ENCODE data around the gene MS4A4A. TPM values are rescaled to one million over a fixed set of nuclear protein-coding genes. Genes with fewer than 3 reads are reported as not detected.

Gene MS4A4A
- total RNA-seq, 1 experiment from 2014 or later, result not detected

DNA sequence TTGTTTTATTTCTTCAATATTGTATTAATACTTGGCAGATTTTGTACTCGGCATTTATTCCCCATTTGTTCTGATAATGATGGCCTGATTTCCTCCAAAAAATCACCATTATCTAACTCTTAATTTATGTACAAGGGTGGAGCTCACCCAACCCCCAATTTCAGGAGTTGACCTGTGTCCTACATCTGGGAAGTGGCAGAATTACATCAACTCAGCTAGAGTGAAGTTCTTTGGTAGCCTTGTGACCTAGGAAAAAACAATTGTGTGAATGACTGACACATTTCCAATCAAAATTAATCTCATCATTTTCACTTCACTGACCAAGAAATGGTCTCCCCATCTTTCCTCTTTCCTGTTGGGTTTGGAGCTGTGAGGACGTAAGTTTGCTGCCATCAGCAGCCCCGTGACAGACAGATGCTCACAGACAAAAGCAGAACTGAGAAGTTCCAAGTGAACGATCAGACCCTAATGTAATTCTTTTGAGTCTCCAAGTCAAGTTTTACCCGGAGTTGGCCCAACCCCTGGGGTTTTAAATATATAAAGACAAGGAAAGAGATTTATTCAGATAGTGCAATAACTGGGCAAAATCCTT, 30.0 kb downstream of the MS4A4A start:
- Mint-ChIP-seq H3K27ac (ENCODE audit: unreplicated experiment) (no peak overlapping the region), H3K4me1 (ENCODE audit: low read depth, unreplicated experiment) (no peaks in the 10 kb centered on the region), H3K9me3 (ENCODE audit: unreplicated experiment) (no peaks in the 10 kb centered on the region), H3K4me3 (ENCODE audit: unreplicated experiment) (no peak overlapping the region), H3K36me3 (ENCODE audit: insufficient read depth, unreplicated experiment) (no peaks in the 10 kb centered on the region), H3K27me3 (ENCODE audit: insufficient read depth, unreplicated experiment) (no peaks in the 10 kb centered on the region)
- intact Hi-C loops (cut with micrococcal nuclease; ENCODE audit: unreplicated experiment), result no loop called here
- BruUV-seq (replicated peaks), result no TSS peak
- no peaks in the 10 kb centered on the region for H3K4me1 ChIP-seq
- DNase-seq, result no peak
- no peaks in the 10 kb centered on the region for H3K27me3 ChIP-seq (replicated peaks; ENCODE audit: control insufficient read depth, insufficient read depth, low read length)
- ChIA-PET POLR2A (no interaction called here), CTCF (no interaction called here)
- H3K9me3 ChIP-seq, result no peaks in the 10 kb centered on the region
- no peak overlapping the region for H3K4me3 ChIP-seq (ENCODE audit: low read depth, low read length)
- no peak for TF ChIP-seq CTCF (IDR thresholded peaks at IDR 0.05; ENCODE audit: insufficient read depth in 1 of 2, low read depth in 1 of 2, low read length in 1 of 2, severe bottlenecking in 1 of 2, unreplicated experiment in 1 of 2)
- no peaks in the 10 kb centered on the region for H3K36me3 ChIP-seq (ENCODE audit: control insufficient read depth, insufficient read depth, low read length)

- H3K27ac Mint-ChIP-seq (ENCODE audit: unreplicated experiment), result no peak overlapping the region
- CTCF ChIA-PET, result no interaction called here
- no peaks in the 10 kb centered on the region for H3K9me3 ChIP-seq
- intact Hi-C loops (cut with micrococcal nuclease; ENCODE audit: unreplicated experiment), result no loop called here
- no peak for TF ChIP-seq CTCF (IDR thresholded peaks at IDR 0.05; ENCODE audit: insufficient read depth in 1 of 2, low read depth in 1 of 2, low read length in 1 of 2, severe bottlenecking in 1 of 2, unreplicated experiment in 1 of 2)
- no TSS peak for BruUV-seq (replicated peaks)
- H3K36me3 ChIP-seq (ENCODE audit: control insufficient read depth, insufficient read depth, low read length), result no peaks in the 10 kb centered on the region
- H3K36me3 Mint-ChIP-seq (ENCODE audit: insufficient read depth, unreplicated experiment), result no peaks in the 10 kb centered on the region
- POLR2A ChIA-PET, result no interaction called here
- no peak overlapping the region for H3K4me3 Mint-ChIP-seq (ENCODE audit: unreplicated experiment)
- DNase-seq, result no peak
- H3K9me3 Mint-ChIP-seq (ENCODE audit: unreplicated experiment), result no peaks in the 10 kb centered on the region
- no peaks in the 10 kb centered on the region for H3K27me3 Mint-ChIP-seq (ENCODE audit: insufficient read depth, unreplicated experiment)
- no peaks in the 10 kb centered on the region for H3K4me1 ChIP-seq
- no peaks in the 10 kb centered on the region for H3K4me1 Mint-ChIP-seq (ENCODE audit: low read depth, unreplicated experiment)
- H3K4me3 ChIP-seq (ENCODE audit: low read depth, low read length), result no peak overlapping the region
- no peaks in the 10 kb centered on the region for H3K27me3 ChIP-seq (replicated peaks; ENCODE audit: control insufficient read depth, insufficient read depth, low read length)
Measured at GRCh38 chr11:60314635-60315321, 34.3 kb downstream of the MS4A4A start.

DNA sequence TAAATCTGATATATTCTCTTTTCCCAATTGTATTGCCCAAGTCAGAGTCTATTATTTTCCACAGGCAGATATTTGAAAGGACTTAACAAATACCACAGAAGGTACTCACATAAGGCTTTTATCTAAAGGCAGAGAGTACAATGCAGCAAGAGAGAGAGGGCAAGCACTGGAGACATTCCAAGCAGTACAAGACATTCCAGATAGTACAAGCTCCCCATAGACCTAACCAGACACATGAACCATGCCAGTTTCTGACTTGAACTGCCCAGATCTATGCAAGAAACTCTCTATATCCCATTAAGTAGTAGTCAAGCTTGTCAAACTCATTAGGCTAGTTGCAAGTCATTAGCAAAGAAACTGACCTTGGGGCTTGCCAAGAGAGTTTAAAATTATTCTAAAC, 35.4 kb downstream of the MS4A4A start:
- H3K9me3 ChIP-seq, result no peaks in the 10 kb centered on the region
- no peak overlapping the region for H3K4me3 ChIP-seq (ENCODE audit: low read depth, low read length)
- H3K4me1 Mint-ChIP-seq (ENCODE audit: low read depth, unreplicated experiment), result no peaks in the 10 kb centered on the region
- no peak for TF ChIP-seq CTCF (IDR thresholded peaks at IDR 0.05; ENCODE audit: insufficient read depth in 1 of 2, low read depth in 1 of 2, low read length in 1 of 2, severe bottlenecking in 1 of 2, unreplicated experiment in 1 of 2)
- POLR2A ChIA-PET, result no interaction called here
- H3K36me3 Mint-ChIP-seq (ENCODE audit: insufficient read depth, unreplicated experiment), result no peaks in the 10 kb centered on the region
- no peaks in the 10 kb centered on the region for H3K9me3 Mint-ChIP-seq (ENCODE audit: unreplicated experiment)
- no TSS peak for BruUV-seq (replicated peaks)
- no peak overlapping the region for H3K27ac Mint-ChIP-seq (ENCODE audit: unreplicated experiment)
- H3K4me1 ChIP-seq, result no peaks in the 10 kb centered on the region
- DNase-seq, result no peak
- CTCF ChIA-PET, result no interaction called here
- H3K27me3 ChIP-seq (replicated peaks; ENCODE audit: control insufficient read depth, insufficient read depth, low read length), result no peaks in the 10 kb centered on the region
- no peaks in the 10 kb centered on the region for H3K36me3 ChIP-seq (ENCODE audit: control insufficient read depth, insufficient read depth, low read length)
- intact Hi-C loops (cut with micrococcal nuclease; ENCODE audit: unreplicated experiment), result no loop called here
- H3K27me3 Mint-ChIP-seq (ENCODE audit: insufficient read depth, unreplicated experiment), result peaks cover 3% of the 10 kb centered on the region
- no peak overlapping the region for H3K4me3 Mint-ChIP-seq (ENCODE audit: unreplicated experiment)

All from Caco-2 (cell line).